ENCODE results near the gene PAEP.
A peak's percentile ranks its signal among the peaks of the same experiment; 100 is the strongest.

The PAEP gene

DNA sequence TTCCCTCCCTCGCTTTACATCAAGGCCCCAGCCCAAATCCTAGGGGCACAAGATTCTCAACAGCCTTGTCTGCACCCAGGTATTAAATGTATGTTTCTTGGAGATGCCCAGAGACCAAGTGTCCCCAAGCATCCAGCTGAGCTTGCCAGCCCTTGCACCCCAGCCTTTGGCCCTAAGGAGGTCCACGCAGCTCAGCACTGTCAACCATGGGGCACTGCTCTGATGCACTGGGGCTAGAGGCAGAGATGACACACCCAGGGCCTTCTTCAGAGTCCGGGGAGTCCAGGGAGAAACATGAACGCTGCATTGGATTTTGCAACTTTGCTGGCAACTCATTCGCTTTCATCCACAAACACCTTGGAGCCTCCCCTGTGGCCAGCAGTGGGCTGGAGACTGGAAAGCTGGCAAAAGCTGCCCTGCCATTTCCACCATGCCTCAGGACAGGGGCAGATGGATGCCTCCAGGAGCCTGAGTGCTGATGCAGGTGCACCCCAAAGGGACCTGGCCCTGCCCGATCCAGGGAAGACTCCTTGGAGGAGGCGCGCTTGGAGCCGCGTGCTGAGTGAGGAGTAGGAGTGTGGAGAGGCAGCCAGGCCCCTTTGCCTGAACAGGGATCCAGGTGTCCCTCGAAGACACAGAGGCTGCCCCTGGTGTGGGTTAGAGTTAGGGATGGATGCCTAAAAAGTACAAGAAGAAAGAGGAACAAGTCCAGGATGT, 19.3 kb downstream of the PAEP start:
- no peak for DNase-seq

DNA sequence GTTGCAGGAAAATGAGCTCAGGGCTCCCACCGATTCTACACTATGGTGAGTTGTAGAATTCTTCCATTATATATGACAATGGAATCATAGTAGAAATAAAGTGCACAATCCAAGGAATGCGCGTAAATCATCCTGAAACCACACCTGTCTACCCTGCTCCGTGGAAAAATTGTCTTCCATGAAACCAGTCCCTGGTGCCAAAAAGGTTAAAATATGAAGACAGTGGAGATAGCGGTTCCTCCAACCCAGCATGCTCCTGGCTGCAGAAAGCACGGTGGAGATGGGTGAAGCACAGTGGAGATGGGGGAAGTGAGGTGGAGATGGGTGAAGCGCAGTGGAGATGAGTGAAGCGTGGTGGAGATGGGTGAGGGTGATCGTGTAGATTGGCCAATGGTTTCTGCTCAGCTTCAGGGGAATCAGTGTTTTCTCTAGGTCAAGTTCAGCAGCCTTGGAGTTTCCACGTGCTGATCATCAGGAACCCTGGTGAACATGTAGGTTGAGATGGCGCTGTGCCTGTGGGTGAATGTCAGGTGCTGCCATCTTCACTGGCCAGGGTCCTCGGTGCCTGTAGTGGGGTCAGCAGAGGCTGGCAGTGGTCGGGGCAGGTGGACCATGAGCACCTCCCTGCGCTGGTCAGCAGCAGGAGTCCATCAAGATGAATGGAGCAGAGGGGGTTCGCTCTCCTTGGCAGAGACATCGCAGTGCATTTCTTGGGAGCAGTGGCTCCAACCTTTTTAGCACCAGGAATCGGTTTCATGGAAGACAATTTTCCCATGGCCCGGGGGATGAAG, 20.3 kb downstream of the PAEP start:
- DNase-seq, result no peak

DNA sequence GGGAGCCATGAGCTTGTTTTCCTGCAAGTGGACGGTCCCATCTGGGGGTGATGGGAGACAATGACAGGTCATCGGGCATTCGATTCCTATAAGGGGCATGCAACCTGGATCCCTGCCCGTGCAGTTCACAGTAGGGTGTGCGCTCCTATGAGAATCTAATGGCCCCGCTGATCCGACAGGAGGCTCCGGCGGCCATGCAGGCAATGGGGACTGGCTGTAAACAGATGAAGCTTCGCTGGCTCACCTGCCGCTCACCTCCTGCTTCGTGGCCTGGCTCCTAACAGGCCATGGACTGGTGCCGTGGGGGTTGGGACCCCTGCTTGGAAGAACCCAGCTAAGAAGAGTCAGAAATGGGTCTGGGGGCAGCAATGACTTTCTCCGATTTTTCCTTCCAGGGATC, 21.0 kb downstream of the PAEP start:
- DNase-seq, result no peak

DNA sequence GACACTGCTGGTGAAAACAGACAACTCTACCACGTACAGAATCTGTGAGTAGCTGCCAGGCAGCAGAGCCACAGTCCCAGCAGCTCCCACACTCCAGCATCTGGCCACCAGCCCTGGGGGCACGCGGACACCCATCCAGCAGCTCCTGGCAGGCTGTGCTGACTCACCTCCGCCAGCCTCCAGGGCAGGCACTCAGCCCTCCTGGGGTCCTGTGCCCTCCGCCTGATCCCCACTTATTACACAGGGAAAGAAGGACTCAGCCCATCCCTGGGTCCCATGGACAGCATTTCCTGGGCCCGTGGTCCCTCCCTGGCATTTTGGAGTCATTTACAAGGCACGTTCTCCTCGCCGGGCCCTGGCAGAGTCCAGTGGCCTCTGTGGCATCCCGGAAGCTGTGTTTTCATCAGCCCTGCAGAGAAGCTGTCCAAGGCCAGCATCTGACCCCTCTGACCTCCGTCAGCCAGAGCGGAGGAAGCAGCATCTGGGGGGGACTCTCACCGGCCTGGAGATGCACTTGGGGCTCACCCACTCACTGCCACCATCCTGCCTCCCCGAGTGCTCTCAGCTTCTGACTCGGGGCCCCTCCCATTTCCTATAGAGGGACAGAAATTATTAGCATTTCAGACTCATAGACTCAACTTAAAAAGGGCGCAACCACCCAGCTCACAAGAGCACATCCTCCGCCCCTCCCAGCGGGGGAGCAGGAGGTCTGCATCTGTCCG, 21.6 kb downstream of the PAEP start:
- DNase-seq, result no peak

DNA sequence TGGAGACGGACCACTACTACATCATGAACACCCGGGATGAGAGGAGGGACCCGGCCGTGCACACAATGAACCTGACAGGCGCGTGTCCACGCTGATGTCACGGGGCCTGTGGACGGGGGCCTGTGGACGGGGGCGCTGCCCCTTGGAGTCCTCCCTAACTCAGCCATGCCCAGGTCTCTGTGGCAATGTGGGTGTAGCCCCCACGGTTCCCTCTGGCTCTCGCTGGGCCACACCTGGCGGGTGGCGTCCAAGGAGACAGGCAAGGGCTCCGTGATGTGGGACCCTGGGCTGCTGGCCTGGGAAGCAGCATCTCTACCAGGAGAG, 22.1 kb downstream of the PAEP start:
- DNase-seq, result no peak

DNA sequence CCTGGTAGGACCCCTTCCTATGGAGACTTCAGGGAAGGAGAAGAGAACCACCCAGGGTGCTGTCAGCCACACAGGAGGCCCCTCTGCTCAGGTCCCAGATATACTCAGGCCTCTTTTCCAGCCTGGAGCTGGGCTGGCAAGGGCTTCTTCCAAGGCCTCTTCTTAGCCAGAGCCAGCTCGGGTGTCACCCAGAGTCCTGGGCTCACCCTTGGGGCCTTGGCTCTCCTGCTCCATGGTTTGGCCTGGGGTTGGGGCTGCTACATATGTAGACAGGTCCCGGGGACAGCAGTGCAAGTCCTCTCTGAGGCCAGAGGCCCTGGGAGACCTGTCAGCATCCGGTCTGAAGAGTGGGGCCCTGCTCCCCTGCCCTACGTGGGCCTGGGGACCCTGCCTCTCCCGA, 22.8 kb downstream of the PAEP start:
- DNase-seq, result no peak

DNA sequence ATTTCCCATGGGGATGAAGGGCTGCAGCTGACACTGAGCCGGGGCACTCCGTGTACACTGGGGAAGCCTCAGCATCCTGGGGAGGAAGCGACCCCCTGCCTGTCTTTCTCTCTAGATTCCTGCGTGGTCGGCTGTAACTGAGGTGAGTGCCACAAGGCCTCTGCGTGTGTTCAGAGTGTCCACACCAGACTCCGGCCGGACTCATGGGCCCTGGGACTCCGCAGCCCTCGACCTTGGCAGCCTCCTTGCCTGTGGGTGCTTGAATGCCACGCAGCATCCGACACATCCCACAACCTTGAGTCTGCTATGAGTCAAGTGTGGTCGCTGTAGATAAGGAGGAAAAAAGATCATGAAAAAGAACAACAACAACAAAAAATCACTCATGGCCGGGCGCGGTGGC, 23.4 kb downstream of the PAEP start:
- no peak for DNase-seq

DNA sequence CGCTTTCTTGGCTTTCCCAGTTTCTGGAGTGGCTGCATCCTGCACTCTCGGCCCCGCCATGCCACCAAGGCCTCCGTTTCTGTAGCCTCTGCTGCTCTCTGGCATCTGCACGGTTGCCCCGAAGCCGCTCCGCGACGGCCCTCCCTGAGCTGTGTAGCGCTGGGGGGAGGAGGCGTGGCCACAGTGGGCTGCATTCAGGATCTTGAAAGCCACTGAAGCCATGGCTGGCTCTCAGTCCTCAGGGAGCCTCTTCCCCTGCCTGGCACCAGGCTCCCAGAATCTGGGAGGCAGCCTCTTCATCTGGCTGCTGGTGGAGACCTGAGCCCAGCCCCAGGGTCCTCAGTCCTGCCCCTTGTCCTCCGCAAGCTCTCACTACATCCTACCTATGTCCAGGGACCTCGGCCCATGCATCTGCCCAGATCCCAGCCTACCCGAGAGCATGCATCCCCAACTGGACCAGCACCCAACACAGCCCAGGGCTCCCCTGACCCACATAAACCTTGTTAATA, 25.1 kb downstream of the PAEP start:
- DNase-seq, result no peak

DNA sequence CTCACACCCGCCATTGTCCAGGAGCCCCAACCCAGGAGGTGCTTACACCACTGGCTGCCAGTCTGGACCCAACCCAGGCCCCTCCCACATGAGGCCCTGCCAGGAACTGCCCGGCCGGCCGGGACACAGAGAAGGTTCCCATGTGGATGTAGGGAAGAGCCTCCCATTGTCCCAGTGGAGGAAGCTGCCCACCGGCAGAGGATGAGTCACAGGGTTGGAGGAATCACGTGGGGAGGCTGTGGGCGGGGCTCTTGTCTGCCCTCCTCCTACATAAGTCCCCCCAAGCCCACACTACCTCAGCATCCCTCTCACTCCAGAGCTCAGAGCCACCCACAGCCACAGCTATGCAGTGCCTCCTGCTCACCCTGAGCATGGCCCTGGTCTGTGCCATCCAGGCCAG, 26.1 kb downstream of the PAEP start:
- no peak for DNase-seq

DNA sequence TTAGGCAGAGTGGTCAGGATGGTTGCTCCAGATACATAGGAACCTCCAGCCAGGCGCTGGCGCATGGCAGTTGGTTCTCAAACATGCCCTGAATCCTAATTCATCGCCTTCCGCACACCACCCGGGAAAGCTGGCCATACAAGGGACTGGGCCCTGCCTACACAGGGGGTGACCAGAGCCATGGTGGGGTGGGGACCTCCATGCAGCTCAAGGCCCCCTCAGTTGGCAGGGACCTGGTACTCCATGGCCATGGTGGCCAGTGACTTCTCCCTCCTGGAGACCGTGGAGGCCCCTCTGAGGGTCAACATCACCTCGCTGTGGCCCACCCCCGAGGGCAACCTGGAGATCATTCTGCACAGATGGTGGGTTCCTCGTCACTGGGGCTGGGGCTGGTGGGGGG, 26.8 kb downstream of the PAEP start:
- DNase-seq, result no peak

DNA sequence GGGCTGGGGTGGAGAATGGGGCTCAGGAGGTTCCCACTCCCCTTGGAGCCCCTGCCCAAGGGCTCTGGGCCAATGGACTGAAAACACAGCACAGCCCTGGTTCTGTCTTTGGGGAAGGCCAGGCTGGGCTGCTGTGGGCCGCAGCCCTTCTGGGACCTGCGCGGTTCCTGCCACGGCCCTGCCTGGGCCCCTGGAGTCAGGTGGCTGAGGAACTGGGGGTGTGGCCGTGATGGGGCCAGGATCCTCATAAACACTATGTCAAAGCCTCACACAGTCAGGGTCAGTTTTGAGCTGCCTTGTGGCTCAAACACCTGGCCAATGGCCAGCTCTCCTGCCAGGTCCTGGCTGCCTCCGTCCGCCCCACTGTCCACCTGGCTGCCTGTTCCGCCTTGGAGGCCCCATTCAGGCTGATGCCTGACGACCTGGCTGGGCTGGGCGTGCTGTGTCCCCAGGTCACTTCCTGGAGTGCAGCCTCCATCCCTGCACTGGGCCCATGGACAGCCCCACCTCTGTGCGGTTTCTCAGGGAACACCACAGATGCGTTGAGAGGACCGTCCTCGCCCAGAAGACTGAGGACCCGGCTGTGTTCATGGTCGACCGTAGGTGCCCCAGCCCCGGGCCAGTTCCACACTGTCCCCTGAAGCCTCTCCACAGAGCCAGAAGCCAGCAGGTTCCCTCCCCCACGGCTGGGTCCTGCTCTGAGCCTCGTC, 27.5 kb downstream of the PAEP start:
- no peak for DNase-seq

DNA sequence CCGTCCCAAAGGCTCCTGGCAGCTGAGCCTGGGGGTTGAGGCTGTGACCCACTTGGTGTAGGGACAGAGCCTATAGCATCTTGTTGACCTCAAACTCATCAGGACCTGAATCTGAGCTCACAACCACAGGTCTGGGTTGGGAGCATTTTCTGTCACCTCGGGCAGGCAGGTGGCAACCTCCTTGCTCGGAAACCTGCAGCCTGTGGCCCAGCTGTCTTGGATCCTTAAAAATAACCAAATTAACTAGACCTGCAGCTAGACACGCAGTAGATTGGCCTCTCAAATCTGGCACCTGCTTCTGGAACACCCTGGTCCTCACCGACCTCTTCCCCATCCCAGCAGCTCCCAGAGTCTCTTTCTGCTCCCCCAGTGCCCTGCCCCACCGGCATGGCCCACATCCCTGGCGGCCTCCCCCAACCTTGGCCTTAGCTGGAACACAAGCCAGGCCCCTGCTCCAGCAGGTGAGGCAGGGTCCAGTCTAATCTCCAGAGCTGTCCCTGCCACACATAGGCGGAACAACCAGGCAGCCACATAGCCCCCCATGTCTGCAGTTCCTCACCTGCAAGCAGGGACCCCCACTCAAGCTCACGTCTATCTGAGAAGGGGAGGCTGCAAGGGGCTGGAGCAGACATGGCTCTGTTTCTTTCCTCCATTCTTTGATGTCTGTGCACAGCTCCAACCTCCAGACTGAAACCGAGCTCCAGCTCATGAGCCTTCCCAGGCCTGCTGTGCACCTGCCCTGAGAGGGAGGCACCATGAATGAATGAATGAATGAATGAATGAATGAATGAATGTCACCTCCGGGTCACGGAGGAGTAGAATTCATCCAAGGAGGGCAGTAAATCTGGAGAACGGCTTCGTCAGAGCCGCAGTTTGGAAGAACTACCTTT, 28.3 kb downstream of the PAEP start:
- no peak for DNase-seq

DNA sequence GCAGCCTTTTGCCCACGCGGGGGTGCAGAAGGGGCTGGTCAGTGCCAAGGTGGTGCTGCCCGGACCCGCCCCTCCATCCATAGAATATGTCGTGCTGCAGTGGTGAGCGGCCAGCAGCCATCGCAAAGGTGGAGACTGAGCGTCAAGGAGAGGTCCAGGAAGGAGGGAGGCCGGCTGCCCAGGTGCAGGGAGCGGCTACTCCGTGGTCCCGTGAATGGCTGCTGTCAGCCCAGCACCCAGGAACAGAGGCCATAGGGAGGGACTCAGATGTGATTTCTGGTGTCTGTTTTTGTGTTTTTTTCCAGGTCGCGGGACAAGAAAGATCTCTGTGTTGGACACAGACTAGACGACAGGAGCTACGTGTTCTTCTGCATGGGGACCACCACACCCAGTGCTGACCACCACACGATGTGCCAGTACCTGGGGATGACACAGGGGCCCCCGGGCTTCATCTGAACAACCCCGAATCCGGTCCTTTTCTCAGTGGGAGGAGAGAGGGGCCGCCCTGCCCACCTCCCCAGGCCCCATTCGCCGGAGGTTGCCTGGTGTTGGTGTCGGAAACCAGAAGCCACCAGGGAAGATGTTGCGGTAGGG, 29.0 kb downstream of the PAEP start:
- no peak for DNase-seq

DNA sequence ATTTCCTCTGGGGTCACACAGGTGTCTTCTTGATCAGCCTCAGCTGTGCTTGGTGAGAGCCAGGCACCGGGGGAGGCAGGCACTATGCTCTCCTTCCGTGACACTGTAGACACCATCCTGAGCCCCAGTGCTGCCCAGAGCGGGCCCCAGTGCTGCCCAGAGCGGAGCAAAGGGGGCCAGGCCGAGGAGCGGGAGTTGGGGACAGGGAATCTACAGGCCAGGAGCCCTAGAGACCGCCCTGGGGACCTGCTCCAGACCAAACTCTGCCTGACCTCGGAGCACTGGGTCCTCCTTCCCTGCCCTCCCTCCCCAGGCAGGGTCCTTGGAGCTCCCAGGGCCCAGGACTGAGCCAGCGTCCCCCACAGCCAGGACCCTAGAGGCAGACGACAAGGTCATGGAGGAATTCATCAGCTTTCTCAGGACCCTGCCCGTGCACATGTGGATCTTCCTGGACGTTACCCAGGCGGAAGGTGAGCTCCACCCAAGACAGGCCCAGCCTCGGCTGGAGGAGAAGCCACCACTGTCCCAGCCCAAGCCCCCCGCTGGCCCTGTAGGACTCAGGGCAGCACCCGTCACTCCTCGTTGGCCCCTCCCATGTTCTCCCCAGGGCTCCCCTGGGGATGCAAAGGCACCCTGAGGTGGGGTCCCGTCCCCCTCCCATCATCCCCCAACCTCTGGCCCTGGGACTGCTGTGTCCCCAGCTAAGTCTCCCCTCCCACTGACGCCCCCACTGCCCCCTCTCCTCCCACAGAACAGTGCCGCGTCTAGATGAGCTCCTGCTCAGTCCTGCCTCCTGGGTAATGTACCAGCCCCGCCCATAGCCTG, 30.2 kb downstream of the PAEP start:
- DNase-seq, result no peak

DNA sequence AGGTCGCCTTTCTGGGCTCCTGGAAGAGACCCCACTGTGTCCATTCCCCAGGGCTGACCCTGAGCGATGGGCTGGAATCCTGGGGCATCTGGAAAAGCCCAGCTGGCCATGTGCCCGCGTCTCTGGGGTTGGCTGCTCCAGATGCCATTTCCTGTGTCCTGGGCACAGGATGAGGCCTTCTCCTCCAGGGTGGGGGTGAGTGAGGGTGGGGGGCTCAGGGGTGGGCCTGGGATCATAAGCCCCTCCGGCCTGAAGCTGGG, 30.7 kb downstream of the PAEP start:
- no peak for DNase-seq

DNA sequence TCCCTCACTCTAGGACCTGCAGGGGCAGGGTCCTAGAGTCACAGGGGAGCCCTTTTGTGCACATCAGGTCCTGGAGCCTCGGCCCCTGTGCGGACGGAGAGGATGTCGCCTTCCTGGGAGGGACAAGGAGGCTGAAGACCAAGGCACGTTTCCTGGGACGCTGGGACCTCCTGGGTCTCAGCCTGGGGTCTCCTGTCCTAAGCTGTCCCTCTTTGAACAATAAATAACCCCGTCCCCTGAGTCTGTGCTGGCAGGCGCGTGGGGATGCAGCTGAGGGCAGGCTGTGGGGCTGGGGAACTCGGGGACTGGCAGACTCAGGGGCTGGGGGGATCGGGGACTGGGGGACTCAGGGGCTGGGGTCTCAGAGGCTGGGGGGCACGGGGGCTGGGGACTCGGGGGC, 31.1 kb downstream of the PAEP start:
- no peak for DNase-seq

DNA sequence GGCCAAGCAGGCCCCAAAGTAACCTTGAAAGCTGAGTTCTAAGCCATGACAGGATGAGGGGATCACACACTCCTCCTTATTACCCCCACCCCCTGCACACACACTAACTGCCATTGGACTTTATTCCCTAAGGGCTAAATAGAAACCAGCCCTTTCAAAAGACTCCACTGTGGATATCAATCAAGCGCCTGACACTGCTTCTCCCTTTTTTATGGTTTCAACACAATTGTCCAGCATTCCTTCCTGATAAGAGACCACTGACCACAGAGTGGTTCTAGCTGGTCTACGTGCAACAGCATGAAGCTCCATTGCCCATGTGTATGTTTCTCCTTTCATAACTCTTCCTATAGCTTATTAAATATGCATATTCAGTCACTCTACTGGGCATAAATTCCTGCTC, 34.7 kb downstream of the PAEP start:
- no peak for DNase-seq

DNA sequence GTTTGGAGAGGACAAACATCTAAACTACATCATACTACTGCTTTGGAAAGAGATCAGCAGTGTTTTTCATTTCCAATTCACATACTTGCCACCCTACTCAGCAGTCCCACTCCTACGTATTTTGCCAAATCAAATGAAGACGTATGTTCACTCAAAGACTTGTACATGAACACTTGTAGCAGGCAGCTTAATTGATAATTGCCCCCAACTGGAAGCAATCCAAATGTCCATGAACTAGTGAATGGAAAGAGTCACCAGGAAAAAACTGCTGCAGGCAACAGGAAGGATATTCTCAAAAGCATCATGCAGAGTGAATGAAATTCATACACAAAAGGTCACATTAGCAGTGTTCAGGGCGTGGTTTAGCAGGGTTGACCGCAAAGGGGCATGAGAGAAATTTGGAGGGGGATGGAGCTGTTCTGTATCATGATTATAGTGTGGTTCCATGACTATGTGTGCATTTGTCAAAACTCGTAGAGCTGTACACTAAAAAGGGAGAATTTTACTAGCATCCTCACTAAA, 38.8 kb downstream of the PAEP start:
- no peak for DNase-seq

DNA sequence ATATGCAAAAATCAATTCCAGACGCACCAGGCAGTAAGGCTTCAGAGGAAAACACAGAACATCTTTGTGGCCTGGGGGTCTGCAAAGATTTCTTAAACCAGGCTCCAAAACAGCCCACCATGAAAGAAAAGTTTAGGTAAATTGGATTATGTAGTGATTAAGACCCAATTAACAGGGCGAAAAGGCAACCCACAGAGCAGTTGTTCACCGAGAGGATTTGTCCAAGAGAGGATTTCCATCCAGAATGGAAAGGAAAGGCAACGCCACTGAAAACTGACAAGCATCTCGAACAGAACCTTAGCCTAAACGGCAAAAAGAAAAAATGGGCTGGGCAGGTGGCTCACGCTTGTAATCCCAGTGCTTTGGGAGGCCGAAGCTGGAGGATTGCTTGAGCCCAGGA, 40.4 kb downstream of the PAEP start:
- no peak for DNase-seq

DNA sequence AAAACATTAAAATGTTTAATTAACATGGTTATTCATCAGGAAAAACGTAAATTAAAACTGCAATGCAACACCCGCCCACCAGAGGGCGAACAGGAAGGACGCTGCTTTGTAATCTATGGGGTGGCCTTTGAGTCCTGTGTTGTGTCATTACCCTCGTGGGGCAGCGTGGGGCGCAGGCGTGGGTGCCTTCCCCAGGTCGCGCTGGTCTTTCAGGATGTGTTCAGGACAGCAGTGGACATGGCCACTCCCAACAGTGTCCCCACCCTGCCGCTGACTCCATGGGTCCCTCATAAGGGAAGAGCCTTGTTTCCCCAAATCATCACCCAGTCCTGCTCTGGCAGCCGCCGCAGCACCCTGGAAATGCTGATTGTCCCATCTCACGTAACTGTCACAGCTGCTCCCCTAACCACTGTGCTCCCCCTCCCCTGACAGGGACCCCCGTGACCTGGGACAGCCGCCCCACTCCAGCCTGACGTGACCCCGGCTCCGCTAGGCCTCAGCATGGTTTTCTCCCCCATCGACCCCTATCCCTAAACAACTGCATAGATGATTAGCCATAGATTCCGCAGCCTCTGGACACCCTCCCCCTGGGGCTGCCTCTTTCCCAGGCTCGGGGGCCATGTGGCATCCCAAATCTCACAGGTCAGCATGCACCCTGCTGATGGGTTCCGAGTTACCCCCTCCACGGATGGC, 41.4 kb downstream of the PAEP start:
- peak; percentile 56 for DNase-seq
